Stimulated activated CD8-positive, alpha-beta memory T cell treated with anti-CD3 and anti-CD28 coated beads, Interleukin-15, amount 100 ng/mL, for 1 hour (primary cell): ENCODE data around the gene OR2T3.
"Not testable (repeated sequence)": the region's sequence is repeated elsewhere in the genome, so short reads cannot be mapped to it uniquely, and the experiment has no call there.

Experiments
- DNase-seq: peaks from one replicate; pipeline ENCODE4 v3.0.0-alpha.2; 2020; ENCODE audit warnings: low read depth

OR2T3 gene

DNA sequence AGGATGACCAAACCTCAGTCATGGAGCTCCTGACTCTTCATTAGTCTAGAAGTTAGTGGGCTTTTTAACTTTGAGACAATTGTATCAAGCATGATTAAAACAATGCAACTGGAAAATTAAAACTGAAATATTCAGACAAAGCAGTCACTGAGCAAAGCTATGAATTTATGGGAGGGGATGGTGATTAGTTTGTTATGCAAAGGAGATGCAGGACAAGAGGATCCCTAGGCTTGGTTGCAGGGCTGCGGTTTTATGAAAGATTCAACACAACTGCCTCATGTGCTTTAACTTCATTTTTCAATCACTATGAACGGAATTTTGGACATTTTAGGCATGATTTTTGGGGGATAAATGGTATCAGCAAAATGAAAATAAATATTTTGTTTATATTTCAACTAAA, 1.0 kb upstream of the OR2T3 start:
- not testable (repeated sequence) for DNase-seq

DNA sequence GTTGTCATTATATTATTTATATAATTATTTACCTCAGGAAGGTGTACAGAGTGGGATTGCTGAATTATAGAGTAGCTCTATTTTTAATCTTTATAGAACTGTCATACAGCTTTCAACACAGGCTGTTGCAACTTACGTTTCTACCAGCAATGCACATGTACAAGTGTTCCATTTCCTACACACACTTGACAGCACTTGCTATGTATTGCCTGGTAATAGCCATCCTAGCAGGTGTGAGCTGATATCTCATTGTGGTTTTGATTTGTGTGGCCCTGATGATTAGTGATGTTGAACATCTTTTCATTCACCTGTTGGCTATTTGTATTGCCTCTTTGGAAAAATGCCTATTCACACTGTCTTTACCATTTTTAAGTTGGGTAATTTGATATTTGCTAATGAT, 2.5 kb downstream of the OR2T3 start:
- not testable (repeated sequence) for DNase-seq

DNA sequence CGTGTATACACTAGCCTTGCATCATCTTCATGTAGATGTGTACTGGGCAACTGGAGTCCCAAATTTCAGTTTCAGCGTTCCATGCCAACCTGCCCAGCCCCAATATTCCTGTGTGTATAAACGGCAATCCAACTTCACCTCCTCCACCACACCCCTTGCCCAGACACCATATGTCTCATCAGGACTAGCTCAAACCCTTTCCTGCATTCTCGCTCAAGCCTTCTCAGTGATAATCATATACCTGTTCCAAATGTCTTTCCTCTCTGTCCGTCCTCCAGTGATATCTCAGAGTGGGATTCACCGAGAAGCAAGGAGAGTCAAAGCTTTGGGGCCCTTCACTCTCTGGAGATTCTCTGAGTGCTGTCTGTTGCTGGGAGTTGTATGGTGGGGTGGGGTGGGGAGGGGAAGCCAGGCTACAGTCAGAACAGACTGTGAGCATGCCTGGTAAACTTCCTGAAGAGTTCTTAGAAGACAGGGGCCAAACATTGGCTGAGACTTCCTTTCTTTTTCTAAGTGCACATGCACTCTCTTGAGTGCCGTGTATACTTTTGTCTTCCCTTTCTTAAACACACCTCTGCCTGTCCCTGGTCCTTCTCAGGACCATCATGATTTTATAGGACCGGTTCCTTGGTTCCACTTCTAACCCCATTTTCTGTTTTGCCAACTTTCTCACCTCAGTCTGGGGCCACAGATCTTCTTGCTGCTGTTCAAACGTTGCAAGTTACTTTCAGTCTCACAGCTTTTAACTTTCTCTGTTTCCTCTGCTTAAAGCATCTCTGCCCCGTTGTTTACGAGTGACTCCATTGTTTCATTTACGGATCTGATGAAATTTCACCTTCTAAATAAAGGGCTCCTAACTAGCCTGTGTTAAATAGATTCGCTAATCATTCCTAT, 8.8 kb downstream of the OR2T3 start:
- DNase-seq: not testable (repeated sequence)

DNA sequence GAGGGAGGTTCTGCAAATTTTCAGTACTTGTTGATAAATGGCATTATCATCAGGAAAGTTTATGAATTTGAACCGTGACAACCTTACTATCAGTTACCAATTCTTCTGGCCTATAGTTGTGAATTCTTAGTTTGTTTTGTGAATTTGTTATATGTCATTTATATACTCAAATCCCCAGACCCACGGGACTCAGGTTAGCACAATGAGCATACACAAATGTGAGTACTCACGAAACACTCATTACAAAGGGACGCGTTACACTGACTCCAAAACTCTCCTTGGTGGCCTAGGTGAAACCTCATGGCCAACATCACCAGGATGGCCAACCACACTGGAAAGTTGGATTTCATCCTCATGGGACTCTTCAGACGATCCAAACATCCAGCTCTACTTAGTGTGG, 15.1 kb downstream of the OR2T3 start, which contains the start of gene OR2T5:
TSS of gene OR2T5 (plus strand) at position 301 of the 400 bp plus-strand sequence. CDS start at position 301, 0 bp downstream.
- not testable (repeated sequence) for DNase-seq

DNA sequence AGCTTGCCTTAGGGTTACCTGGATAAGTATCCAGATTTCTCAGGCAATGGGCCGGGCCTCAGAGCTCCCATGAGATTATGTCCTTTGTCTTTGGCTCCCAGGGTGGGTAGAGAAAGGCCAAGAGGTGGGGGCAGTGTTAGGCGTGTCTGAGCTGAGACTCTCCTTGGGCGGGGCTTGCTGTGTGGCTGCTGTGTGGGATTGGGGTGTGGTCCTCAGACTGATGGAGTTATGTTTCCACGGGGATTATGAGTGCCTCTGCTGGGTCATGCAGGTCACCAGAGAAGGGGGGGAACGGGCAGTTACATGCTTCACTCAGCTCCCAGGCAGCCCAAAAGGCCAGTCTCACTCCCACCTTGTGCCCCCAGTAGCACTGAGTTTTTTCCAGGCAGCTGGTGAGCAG, 23.5 kb downstream of the OR2T3 start:
- DNase-seq: not testable (repeated sequence)

DNA sequence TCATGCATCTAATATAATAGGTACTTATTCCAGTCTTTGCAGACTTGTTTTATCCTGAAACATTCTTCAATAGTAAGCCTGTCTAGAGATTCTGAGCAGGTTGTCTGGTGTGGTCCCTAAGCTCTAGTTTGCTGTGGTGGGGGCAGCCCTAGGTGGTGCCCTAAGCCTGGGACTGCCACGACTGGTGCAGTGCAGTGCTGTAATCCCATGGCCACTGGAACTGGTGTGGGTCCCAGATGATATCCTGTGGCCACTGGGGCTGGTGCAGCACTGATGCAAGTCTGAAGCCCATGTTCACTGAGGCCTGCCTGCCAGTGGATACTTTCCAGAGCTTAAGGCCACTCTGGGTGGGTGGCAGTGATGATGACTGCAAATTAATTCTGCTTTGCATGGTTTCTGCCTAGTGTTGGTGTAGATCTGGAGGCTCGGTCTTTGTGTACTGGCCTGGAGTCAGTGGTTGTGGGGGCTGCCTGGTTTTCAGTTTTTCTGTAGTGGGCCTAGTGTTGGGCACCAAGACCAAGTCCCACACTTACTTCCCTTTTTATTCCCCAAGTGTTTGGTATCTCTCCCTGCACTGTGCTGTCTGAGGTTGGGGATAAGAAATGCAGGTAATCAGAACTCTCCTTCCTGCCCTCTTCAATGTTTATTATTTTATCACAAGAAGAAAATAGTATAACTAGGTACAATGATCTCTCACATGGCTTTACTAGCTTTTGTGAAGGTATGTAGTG, 27.3 kb downstream of the OR2T3 start:
- not testable (repeated sequence) for DNase-seq

DNA sequence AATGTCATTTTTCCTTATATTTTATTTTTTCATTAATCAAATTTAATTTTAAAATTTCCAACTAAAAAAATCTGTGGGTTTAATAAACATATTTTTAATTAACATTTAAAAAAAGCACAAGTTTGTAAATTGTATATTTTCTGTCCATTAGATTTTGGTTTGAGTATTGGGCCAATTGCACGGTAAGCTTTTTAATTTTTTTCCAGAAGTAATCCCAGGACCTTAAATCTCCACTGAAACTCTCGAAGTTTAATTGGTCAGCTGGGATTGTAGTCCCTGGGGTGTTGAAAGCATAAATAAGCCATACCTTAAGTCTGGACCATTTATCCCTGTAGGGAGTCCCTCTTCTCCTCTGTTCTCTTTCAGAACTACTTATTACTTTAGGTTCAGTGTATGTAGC, 34.6 kb downstream of the OR2T3 start, which contains the start of gene OR2G6:
TSS of gene OR2G6 (plus strand) at position 301 of the 400 bp plus-strand sequence. CDS start 13,574 bp downstream, outside the sequence.
- DNase-seq: not testable (repeated sequence)

DNA sequence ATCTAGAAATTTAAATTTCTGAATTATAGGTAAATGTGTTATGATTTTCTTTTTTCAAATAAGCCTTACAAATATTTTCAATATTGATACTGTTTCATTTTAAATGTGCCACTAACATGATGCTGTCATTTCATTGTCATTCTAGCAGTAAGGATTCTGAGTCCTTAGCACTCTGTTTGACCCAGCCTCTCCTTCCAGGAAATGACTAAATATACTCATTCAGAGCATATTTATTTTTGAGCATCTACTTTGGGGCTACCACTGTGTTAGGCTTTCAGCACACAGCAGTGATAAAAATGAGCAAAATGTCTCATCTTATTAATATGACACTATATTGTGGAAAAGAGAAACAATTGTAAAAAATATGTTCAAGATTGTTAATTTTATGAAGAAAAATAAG, 37.1 kb downstream of the OR2T3 start:
- DNase-seq: not testable (repeated sequence)

DNA sequence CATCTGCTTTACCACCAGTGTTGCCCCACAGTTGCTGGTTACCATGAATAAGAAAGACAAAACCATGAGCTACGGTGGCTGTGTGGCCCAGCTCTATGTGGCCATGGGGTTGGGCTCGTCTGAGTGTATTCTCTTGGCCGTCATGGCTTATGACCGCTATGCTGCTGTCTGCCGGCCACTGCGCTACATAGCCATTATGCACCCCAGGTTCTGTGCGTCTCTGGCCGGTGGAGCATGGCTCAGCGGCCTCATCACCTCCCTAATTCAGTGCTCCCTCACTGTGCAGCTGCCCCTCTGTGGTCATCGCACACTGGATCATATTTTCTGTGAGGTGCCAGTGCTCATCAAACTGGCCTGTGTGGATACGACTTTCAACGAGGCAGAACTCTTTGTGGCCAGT, 48.7 kb downstream of the OR2T3 start:
- DNase-seq: no peak
